ENCODE data around the gene LCN10. TPM values are rescaled to one million over a fixed set of nuclear protein-coding genes. Genes with fewer than 3 reads are reported as not detected.

The LCN10 gene
- total RNA-seq (2022; extraction: Qiagen RNA extraction; ENCODE audit: low read depth): not detected in 5 replicates

DNA sequence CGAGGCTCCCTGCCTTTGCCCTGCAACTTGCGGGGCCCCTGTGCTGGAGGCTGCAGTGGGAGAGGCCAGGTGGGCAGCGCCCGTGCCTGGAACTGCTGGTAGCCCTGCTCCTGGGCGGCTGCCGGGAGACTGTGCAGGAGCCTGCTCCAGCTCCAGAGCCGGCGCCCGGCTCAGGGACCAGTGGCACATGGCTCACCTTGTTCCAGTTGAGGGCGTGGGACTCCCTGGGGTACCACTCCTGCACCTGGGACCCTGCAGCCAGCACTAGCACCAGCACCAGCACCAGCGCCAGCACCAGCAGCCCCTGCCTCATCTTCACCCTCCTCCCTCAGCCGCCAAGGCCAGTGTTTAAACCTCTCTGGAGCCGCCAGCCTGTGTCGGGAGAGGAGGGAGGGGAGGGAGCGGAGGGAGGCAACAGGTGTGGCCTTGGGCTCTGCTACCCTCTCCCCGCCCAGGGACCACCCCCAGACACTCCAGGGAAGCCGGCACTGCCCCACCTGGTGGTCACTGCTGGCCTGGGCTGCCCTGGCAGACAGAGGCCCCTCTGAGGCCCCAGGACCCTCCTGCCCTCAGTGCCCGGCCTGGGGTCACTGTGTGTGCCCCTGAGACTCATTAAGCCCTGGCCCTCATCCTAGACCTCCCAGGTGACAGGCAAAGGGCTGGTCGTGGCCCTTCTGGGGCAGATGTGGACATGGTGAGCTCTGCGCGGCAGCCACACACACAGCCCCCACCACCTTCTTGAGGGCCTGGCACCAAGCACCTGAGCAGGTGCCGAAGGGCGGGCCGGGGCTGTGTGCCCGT, at the start of gene LCN10:
Gene LCN10, minus strand, starts transcription at position 350 of the 801 bp plus-strand sequence. Its CDS starts 37 bp downstream, at position 313.

DNA sequence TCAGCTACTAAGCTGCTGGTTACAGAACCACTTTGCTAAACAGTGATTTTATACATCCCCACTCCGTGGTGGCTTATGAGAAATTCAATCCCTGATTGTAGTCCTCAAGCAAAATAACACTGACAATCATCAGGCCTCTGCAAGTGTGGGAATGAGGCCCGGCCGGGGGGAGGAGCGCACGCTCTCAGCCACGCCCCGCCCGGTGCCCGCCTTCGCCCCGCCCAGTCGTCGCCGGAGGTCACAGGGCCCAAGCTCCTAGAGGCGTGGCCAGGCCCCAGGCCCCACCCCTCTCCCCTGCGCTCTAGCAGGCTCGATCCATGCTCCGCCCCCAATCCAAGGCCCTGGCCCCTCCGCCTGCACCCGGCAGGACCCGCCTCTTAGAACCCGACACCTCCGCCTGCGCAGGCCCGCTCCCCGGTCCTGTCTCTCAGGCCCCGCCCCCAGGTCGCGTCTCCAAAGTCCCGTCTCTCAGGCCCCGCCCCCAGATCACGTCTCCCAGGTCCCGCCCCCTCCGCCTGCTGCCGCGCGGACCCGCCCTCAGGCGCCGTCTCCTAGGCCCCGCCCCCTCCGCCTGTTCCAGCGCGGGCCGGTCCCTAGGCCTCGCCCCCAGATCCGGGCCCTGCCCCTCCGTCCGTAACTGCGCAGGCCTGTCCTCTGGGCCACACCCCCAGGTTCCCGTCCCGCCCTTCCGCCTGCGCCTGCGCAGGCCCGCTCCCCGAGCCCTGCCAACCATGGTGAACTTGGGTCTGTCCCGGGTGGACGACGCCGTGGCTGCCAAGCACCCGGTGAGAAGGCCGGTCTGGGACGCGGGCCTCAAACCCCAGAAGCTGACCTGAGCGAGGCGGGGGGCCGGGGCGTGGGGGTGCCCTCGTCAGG, 48.1 kb upstream of the LCN10 start, which contains the start of gene TMEM141:
Gene TMEM141, plus strand, starts transcription at position 705 of the 876 bp plus-strand sequence. Its CDS starts 27 bp downstream, at position 732.

DNA sequence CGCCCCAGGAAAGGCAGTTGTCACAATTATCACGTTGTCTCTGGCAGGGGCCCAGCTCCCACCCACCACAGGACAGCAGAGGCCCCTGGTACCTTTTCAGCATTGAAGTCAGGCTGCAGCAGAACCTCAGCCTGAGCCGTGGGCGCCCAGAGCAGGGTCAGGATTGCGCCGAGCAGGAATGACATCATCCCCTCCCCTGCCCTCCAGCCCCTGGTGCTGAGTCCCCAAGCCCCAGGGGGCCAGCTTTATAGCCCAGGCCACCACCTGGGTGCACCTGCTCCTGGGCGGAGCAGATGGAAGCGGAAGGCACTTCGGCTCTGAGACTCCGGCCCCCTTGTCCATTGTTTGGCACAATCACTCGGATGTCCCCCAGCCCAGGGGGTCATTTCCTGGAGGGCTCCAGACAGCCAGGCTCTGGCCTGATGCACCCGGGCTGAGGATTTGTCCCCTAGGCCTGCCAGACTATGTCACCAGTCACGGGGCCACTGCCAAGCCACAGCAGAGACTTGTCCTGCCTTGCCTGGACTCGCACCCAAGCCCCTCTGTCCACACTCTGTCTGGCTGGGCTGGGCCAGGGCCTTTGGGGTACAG, 21.7 kb upstream of the LCN10 start, which contains the start of gene LCN15:
Gene LCN15, minus strand, starts transcription at position 218 of the 591 bp plus-strand sequence. Its CDS starts 30 bp downstream, at position 188.

DNA sequence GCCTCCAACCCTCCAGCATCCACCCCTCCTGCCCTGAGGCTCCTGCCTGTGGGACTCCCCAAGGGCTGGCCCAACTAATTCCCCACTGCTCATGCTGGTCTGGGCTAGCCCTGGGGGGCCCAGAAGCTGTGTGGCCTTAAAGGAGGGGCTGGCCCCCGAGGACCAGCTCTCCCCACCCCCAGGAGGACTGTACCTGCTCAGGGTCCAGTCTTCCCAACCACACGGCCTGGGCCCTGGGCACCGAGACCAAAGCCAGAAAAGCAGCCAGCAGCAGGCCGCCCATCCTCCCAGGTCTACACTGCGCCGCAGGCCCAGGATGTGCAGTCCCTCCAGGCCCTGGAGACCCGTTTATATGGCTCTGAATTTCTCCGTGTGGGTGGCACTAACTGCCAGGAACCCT, 5.5 kb upstream of the LCN10 start, which contains the start of gene LCN6:
Gene LCN6, minus strand, starts transcription at position 325 of the 400 bp plus-strand sequence. Its CDS starts 42 bp downstream, at position 283.

DNA sequence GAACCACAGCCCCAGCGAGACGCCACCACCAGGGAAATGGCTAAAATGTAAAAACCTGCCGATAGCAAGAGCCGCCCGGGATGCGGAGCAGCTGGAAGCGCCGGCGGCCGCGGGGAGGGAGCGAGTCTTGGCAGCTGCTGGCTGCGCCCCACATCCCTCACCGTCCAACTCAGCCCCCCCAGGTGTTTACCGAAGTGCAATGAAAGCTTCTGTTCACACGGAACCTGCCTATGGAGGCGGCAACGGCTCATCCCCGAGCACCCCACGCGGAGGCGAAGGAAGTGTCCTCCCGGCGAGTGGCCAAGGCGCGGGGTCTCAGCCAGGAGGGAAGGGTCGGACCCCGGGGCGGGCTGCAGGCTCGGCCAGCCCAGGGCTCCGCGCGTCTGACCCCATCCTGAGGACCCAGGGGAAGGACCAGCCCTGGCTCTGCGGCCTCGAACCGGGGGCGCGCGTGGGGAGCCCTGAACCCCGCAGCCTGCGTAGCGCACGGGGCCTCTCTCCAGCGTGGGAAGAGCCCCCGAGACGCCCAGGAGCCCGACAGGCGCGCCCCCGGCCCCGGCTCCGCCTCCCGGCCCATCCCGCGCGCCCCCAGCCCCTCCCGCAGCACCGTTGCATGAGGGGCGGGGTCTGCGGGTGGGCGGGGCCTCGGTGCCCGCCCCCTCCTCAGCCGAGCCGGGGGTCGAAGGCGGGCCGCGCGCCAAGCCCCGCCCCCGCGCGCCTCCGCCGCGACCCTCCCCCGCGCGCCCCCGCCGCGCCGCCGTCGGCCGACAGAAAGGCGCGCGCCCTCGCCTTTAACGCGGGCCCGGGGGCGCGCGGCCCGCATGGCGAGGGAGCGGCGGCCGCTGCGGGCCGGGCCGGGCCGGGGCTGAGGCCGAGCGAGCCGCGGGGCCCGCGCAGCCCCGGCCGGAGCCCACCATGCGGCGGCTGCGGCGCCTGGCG, 30.7 kb downstream of the LCN10 start, which contains the start of gene DIPK1B:
Gene DIPK1B, plus strand, starts transcription at position 822 of the 939 bp plus-strand sequence. Its CDS starts 94 bp downstream, at position 916.

Other genes starting within 250 kb of the LCN10 start
- gene NOTCH1, start 196.9 kb downstream of the LCN10 start, total RNA-seq (2022; extraction: Qiagen RNA extraction; ENCODE audit: low read depth): 7.0 to 13.1 TPM (median 10.8 TPM) in 5 replicates
- 34.7 to 61.3 TPM (median 53.8 TPM) in 5 replicates for gene EGFL7, start 80.0 kb downstream of the LCN10 start, total RNA-seq (2022; extraction: Qiagen RNA extraction; ENCODE audit: low read depth)
- 69.1 to 126 TPM (median 109 TPM) in 5 replicates for gene AGPAT2, start 55.5 kb downstream of the LCN10 start, total RNA-seq (2022; extraction: Qiagen RNA extraction; ENCODE audit: low read depth)
- 7.3 to 11.1 TPM (median 8.6 TPM) in 5 replicates for gene DIPK1B, start 30.4 kb downstream of the LCN10 start, total RNA-seq (2022; extraction: Qiagen RNA extraction; ENCODE audit: low read depth)
- gene LCN6, start 5.6 kb upstream of the LCN10 start, total RNA-seq (2022; extraction: Qiagen RNA extraction; ENCODE audit: low read depth): not detected in 5 replicates
- not detected in 5 replicates for gene LCN8, start 15.3 kb upstream of the LCN10 start, total RNA-seq (2022; extraction: Qiagen RNA extraction; ENCODE audit: low read depth)
- gene LCN15, start 21.6 kb upstream of the LCN10 start, total RNA-seq (2022; extraction: Qiagen RNA extraction; ENCODE audit: low read depth): not detected in 5 replicates
- gene TMEM141, start 48.4 kb upstream of the LCN10 start, total RNA-seq (2022; extraction: Qiagen RNA extraction; ENCODE audit: low read depth): 55.2 to 72.6 TPM (median 70.2 TPM) in 5 replicates
- 0.28 to 0.49 TPM (median 0.32 TPM) in 5 replicates for gene CCDC183, start 53.4 kb upstream of the LCN10 start, total RNA-seq (2022; extraction: Qiagen RNA extraction; ENCODE audit: low read depth)
- 62.1 to 91.5 TPM (median 77.2 TPM) in 5 replicates for gene RABL6, start 65.0 kb upstream of the LCN10 start, total RNA-seq (2022; extraction: Qiagen RNA extraction; ENCODE audit: low read depth)
- gene AJM1, start 99.5 kb upstream of the LCN10 start, total RNA-seq (2022; extraction: Qiagen RNA extraction; ENCODE audit: low read depth): 3.1 to 4.4 TPM (median 4.0 TPM) in 5 replicates
- gene PHPT1, start 106.5 kb upstream of the LCN10 start, total RNA-seq (2022; extraction: Qiagen RNA extraction; ENCODE audit: low read depth): 264 to 320 TPM (median 309 TPM) in 5 replicates
- gene MAMDC4, start 109.4 kb upstream of the LCN10 start, total RNA-seq (2022; extraction: Qiagen RNA extraction; ENCODE audit: low read depth): 1.8 to 5.2 TPM (median 3.6 TPM) in 5 replicates
- 453 to 576 TPM (median 473 TPM) in 5 replicates for gene EDF1, start 123.4 kb upstream of the LCN10 start, total RNA-seq (2022; extraction: Qiagen RNA extraction; ENCODE audit: low read depth)
- gene TRAF2, start 143.6 kb upstream of the LCN10 start, total RNA-seq (2022; extraction: Qiagen RNA extraction; ENCODE audit: low read depth): 43.0 to 67.7 TPM (median 61.3 TPM) in 5 replicates
- gene FBXW5, start 201.8 kb upstream of the LCN10 start, total RNA-seq (2022; extraction: Qiagen RNA extraction; ENCODE audit: low read depth): 58.4 to 107 TPM (median 95.0 TPM) in 5 replicates
- 0.24 to 2.2 TPM (median 0.66 TPM) in 5 replicates for gene C8G, start 202.3 kb upstream of the LCN10 start, total RNA-seq (2022; extraction: Qiagen RNA extraction; ENCODE audit: low read depth)
- 0.61 to 1.6 TPM (median 0.86 TPM) in 5 replicates for gene LCN12, start 209.3 kb upstream of the LCN10 start, total RNA-seq (2022; extraction: Qiagen RNA extraction; ENCODE audit: low read depth)
- 0.25 to 0.76 TPM (median 0.59 TPM) in 3 of 5 replicates, not detected in the others for gene PTGDS, start 234.6 kb upstream of the LCN10 start, total RNA-seq (2022; extraction: Qiagen RNA extraction; ENCODE audit: low read depth)
- not detected in 5 replicates for gene LCNL1, start 240.1 kb upstream of the LCN10 start, total RNA-seq (2022; extraction: Qiagen RNA extraction; ENCODE audit: low read depth)
- 42.1 to 79.2 TPM (median 76.4 TPM) in 5 replicates for gene PAXX, start 249.5 kb upstream of the LCN10 start, total RNA-seq (2022; extraction: Qiagen RNA extraction; ENCODE audit: low read depth)

Measured in A549 treated with RU486 at 1 μM for 4 hours (cell line).